HG03457 (cell line): ENCODE measurements around the gene PARD3.
"Not testable (repeated sequence)": the region's sequence is repeated elsewhere in the genome, so short reads cannot be mapped to it uniquely, and the experiment has no call there.

Experiments
- ATAC-seq: cut with Tn5 transposase; IDR thresholded peaks from one replicate; pipeline ENCODE4 v1.9.1; 2021; ENCODE audit warnings: moderate number of reproducible peaks; ENCODE audit not compliant: unreplicated experiment

The PARD3 gene

DNA sequence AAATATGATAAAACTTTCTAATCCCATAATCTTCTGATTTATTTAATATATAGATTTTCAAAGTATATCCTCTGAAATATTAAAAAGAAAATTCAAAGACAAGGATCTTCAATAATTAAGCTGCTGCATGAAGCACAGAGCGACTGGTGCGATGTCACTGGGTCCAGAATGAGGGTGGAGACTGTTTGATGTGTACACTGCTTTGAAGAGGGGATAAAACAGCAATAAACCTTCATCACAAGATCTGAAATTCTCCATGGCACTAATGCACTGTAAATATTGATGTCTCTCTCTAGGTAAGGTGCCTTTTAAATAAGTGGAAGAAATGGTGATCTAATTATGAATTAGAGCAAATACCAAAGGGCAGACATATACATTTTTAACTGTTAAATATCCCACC, 337.8 kb downstream of the PARD3 start:
- ATAC-seq = no peak

DNA sequence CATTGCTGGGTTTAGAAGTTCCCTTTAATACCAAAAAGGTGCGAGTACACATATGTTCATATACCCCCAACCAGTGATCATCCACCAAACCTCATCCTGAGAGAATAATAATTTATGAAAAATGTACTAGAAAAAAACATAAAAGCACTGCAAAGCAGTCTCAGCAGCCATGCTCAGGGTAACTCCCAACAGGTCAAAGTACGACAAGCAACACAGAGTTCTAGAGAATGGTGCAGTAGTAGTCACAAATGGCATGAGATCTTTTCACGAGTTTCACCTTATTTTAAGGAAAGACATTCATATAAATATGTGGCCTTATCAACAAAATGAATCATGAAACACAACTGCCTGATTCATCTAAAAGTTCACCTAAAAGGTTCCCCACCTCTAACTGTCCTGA, 338.5 kb downstream of the PARD3 start:
- ATAC-seq = no peak

DNA sequence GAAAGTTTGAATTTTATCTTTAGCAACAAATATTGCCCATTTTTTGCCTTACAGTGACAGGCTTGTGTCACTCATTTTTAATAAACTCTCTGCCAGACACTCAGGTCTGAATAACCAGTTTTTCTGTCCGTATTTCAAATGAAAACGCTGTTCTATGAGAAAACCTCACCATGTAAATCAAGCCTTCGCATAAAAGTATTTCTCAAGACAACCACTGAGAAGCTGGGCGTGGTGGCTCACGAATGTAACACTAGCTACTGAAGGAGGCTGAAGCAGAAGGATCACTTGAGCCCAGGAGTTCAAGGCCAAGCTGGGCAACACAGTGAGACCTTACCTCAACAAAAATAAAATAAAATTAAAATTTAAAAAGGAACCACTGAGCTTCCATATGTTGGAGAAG, 339.3 kb downstream of the PARD3 start:
- ATAC-seq = no peak

DNA sequence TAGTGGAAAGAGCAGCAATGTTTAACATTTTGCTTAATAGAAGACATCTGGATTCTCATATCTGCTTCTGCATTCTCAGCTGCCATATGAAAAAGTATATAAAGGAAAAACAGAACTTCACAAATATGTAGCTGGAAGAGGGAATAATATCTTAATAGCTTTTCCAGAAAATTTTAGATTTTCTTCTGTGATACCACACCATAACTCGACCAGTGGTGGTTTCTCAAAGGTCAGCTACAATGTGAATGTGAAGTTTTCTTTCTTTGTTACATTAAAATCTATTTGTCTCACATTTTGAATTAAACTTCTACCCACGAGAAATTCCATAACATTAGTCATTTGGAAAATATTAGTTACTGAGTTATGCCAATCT, 339.8 kb downstream of the PARD3 start:
- ATAC-seq = no peak

DNA sequence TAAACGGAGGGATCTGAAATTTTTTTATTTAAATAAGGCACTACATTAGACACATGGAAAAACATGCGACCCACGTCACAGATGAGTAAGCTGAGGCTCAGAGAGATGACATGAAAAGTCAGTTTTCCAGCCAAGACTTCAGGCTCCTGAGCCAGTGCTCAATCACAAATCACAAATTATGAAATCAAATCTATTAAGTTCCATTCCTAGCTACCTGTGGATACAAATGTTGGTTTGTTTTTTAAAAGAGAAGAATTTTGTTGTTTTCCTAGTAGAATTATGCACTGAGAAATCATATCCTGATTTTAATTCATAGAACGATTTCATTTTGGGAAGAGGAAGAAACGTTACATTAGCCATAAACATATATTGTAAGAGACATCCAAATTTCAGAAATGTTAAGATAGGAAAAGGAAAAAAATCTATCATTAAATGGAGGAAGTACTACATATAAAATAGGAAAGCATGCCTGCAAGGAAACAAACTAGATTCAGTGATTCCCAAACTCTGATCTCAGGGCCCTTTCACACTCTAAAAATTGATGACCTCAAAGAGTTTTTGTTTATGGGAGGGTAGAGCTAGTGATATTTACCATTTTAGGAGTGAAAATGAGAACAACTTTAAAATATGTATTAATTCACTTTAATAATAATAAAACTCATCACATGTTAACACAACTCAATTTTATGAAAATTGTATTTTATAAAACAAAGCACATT, 340.4 kb downstream of the PARD3 start:
- no peak for ATAC-seq

DNA sequence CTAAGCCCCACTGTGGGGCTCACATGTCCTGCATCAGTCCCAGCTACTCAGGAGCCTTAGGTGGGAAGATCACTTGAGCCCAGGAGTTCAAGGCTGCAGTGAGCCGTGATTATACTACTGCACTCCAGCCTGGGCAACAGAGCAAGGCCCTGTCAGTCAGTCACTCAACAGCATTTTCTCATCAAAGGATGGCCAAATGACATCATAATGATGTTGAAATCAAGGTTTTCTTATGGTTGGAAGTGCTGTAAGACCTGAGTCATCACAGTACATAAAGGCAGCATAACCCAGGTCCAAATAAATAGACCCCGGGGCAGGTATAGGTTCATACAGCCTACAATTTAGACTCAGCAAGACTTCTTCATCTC, 341.1 kb downstream of the PARD3 start:
- ATAC-seq = no peak

DNA sequence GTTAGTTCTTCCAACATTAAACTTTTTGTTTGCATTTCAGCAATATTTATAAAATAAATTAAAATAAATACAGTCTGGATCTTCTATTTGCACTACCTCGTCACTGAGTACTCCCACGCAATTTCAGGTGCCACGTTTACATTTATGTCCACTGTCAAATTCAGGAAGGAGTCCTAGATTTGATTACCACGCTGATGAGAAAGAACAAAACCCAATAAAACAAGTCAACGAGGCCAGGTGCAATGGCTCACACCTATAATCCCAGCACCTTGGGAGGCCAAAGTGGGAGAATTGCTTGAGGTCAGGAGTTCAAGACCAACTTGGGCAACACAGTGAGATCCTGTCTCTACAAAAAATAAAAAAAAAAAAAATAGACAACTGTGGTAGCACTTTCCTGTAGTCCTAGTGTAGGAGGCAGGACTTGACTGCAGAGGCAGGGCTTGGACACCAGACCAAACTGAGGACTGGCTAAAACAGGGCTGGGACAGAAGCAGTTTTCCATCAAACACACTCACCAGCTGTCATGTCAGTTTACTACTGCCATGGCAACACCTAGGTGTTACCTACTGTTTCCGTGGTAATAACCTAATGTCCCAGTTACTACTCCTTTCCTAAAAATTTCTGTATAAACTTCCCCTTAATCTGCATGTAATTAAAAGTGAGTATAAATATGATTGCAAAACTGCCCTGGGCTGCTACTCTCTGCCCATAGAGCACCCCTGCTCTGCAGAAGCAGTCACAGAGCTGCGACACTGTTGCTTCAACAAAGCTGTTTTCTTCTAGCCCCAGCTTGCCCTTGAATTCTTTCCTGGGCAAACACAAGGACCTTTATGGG, 341.7 kb downstream of the PARD3 start:
- ATAC-seq = no peak

DNA sequence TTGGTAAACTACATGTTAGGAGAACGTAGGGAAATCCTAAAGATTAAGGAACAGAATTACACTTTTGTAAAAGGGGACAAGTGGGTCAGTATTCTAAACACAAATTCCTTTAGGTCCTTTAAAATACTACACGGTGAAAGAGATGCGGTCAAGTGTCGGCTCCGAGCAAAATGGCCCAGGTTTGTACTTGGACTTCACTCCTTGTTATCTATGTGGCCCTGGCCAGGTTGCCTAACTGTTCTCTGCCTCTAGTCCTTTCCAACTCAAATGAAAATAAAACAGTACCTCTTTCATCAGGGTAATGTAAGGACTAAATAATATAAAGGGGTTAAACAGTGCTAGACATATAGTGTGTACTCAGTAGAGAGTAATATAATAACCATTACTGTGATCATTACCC, 344.8 kb downstream of the PARD3 start:
- no peak for ATAC-seq

DNA sequence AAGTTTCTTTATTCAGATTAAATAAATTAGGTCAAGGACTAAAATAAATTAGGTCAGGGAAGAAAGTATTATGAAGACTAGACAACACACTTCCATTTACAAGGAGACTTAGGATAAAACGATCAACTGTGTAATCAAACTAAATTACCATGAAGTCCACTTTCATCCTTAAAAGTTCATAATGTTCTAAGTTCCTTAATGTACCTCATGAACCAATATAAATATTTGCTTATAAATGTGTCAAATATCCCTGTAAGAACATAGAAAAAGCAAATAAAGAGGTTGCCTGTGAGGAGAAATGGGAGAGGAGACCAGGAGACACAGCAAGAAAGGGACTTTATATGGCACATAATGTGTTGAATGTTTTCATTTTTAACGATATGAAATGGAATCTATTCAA, 345.6 kb downstream of the PARD3 start:
- ATAC-seq = no peak

DNA sequence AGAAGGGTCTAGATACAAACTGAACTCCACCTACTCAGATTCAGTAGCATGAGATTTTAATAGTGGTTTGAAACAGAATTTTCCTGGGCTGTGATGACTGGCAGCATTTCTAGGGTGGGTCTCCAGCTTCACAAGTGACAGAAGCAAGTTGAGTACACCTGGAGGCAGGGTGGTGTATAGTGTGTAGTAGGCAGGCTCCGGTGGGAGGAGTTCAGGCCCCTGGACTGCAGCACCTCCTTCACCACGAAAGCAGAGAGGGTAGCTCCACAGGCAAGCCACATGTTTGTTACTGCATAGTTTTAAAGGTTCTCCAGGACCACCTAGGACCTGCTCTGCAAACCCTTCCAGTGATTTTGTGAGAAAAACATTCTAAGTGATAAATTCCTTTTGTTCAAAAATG, 347.2 kb downstream of the PARD3 start:
- no peak for ATAC-seq

DNA sequence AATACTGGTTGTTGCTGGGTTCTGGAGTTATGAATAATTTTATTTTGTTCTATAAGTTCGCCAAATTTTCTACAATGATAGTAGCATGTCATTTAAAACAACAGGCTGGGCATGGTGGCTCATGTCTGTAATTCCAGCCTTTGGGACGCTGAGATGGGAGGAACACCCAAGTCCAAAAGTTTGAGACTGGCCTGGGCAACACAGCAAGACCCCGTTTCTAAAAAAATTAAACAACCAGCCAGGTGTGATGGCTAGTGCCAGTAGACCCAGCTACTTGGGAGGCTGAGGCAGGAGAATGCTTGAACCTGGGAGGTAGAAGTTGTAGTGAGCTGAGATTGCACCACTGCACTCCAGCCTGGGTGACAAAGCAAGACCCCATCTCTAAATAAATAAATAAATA, 347.7 kb downstream of the PARD3 start:
- no peak for ATAC-seq

DNA sequence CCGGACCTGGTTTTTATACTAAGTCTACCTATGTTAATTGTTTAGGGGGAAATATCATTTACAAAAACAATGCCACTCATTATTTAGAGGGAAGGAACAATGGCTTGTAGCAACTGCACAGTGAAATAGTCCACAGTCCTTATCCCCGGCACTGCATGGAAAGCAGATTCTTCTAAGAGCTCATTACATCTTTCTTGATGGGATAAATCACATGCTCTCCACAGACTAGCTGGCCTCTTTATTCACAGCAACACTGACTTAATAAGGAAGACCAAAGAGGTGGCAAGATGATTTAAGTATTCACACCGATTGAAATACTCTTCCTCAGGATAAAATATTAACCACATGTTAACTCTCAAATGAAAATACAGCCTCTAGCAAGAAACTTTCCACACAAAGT, 349.4 kb downstream of the PARD3 start:
- ATAC-seq = no peak

DNA sequence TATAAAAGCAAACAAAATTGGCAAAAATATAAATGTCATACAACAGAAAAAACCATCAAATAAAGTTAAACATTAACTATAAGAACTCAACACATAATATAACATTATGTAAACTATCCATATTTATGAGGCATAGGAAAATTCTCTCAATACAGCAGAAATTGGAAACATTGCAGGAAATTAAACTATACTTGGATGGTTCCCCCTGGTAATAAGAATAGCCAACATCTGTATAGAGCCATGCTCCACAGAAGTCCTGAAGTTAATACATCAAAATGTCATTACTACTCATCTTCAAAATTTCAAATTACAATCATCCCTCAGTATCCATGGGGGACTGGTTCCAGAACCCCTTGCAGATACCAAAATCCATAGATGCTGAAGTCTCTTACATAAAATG, 350.5 kb downstream of the PARD3 start:
- ATAC-seq = no peak

DNA sequence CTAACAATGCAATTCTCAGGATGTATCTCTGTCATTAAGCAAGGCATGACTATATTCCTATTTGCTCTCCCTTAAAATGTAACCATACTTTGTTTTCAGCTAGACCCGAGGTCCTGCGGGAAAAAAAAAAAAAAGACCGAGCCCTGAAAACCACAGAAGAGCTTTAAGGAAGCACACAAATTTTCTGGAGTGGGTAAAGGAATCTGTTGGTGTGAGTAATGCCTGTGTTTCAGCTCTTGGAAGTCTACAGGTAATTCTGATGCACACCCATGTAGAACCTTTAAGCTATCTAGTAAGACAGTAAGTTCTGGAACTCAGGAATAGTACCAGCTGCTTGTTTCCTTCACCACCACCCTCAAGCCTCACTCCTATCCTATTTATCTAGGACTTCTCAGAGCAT, 351.1 kb downstream of the PARD3 start:
- no peak for ATAC-seq

DNA sequence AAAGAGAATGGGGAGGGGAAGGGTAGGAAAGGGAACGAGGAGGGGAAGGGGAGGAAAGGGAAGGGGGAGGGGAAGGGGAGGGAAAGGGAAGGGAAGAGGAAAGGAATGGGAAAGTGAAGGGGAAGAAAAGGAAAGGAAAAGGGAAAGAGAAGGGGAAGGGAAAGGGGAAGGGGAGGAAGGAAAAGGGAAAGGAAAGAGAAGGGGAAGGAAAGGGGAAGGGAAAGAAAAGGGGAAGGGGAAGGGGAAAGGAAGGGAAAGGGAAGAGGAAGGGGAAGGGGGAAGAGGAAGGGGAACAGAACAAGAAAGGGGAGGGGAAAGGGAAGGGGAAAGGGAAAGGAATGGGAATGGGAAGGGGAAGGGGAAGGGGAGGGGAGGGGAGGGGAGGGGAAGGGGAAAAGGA, 352.1 kb downstream of the PARD3 start:
- no peak for ATAC-seq

DNA sequence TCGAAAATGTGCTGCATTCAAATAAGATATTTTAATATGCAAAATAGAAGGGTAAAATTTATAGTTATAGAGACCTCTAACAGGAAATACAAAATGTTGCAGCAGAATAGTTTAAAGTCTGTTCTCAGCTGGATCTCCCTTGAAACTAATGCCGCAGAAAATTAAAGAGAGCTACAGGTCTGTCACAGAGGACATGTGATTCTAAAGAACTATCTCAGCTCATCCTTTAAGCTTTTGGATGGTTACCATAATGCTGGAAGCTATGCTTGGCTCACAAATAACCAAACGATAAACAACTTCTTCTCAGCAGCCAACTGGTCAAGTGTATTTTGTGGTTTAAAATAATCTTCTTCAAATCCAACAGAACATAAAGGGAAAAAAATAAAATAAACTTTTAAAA, 353.0 kb downstream of the PARD3 start:
- ATAC-seq = no peak

DNA sequence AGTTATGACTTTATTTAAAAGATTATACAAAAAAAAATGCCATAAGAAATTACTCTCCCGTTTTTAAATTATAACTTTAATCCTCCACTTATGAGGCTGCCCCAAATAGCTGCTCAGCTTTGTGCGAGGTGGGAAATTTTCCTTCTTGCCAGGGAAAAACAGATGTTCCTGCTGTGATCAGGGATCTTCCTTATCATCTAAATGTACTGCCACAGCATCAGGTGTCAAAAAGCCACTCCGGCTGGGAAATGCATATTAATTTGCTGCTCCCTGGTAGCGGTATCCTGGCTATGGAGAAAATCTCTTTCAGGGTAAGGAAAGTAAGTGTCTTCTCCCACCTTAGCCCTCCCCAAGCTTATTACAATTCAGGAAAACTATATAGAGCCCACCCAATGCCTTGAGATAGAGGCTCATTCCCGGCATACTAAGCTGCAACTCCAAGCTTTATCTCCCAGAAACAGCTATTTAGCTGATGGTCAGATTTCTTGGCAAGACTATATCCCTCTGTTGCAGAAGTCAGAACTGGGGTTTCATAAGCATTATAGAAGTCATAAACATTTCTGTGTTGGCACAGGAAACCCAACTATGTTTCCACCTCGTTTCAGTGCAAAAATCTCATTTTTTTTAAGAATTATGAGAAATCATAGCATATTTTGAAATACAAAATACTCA, 360.4 kb downstream of the PARD3 start:
- ATAC-seq = no peak

DNA sequence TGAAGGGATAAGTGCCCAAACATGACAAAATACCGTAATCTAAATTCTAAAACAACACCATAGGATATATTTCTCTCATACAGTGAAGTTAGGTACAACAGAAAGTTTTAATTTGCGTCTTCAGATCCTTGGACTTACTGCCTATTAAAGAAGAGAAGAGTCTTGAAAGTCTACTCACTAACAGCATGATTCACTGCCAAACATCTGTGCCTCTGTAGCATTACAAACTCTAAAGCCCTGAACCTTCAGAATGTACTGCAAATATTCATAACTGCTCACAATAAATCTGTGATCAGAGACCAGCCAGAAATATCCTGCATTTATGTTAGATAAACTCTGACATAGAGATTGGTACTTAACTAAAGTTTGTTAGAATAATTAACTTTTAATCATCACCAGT, 365.3 kb downstream of the PARD3 start:
- no peak for ATAC-seq

DNA sequence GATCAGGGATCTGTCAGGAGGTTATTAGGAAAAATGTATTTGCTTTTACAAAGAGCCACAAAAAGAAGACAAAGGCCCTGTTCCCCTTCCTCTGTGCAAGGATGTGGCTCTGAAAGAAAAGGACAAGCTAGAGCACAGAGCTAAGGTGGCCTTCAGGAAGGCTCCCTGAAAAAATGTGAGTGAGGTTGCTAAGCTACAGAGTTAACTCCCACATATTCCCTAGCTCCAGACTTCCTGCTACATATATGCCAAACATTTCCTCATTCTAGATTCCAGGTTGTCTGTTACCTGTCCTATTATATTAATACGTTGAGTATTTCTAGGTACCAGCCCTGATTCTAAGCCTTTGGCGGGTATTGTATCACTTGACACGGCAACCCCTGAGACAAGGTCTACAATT, 369.0 kb downstream of the PARD3 start:
- ATAC-seq = no peak

DNA sequence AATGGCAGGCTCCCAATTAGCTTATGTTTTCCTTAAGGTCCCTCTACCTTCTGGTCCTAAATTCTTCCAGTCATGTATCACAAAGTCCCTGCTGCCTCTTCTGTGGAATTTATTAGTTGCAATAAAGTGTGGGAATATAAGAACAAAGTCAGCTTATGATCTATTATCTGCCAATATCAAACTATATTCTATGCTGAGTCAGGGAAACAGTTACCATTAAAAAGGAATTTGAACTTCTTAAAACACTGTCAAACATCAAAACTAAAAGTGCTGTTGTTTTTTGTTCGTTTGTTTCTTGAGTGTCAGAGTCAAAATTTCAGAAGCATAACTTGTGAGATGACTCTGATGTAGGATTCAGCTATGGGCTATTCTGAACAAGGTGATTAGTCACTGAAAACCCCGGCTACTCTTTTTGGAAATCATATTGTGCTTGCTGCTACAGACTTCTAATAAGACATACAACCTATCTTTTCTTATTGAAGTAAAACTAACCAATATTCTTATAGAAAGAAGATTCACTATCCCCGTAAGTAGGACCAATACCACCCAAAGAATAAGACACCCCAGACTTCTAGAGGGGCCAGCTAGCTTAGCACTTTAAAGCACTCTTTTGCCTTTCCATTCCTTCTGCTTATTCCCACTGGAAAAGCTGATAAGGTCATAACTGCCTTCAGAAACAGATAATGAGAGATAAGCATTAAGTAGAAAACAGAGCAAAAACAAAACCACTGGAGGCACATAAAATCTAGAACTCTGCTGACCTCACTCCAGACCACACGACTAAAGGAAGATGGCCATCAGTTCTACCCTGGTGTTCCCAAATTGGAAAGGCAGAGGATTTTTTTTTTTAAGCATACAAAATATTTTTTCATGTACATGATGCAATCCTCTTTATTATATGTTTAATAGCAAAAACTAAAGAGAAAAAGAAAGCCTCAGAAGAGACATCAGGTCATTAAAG, 370.6 kb downstream of the PARD3 start:
- no peak for ATAC-seq

DNA sequence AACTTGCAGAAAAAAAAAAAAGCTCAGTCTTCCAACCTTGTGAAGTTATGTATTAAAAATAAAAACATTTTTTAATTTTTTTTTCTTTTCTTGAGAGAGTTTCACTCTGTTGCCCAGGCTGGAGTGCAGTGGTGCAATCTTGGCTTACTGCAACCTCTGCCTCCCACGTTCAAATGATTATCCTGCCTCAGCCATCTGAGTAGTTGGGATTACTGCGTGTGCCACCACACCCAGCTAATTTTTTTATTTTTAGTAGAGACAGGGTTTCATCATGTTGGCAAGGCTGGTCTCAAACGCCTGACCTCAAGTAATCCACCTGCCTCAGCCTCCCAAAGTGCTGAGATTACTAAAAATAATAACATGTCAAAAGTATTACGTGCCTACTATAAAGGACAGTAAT, 375.7 kb downstream of the PARD3 start:
- ATAC-seq = not testable (repeated sequence)
